ENCODE data around the gene TNPO1. TPM values are rescaled to one million over a fixed set of nuclear protein-coding genes. Genes with fewer than 3 reads are reported as not detected.

Gene TNPO1
- total and polyA plus RNA-seq, 4 donors: 5.7 to 95.8 (median 29.2) TPM

- Histone ChIP-seq H3K4me1 (ENCODE audit: control insufficient read depth in 4 of 4, insufficient read depth in 4 of 4, low read length in 3 of 4) (peaks cover 2 to 22% (median 22%) of the 10 kb centered on the region in 4 donors), H3K27ac (ENCODE audit: low read depth in 1 of 2, low read length in 2 of 2) (no peak overlapping the region), H3K36me3 (ENCODE audit: control insufficient read depth in 4 of 4, insufficient read depth in 3 of 4, low read depth in 1 of 4, low read length in 3 of 4) (no peaks in the 10 kb centered on the region), H3K4me3 (ENCODE audit: low read depth in 1 of 3, low read length in 3 of 3) (no peak overlapping the region), H3K27me3 (ENCODE audit: control insufficient read depth in 4 of 4, insufficient read depth in 4 of 4, low read length in 3 of 4) (no peaks in the 10 kb centered on the region), H3K9me3 (ENCODE audit: control insufficient read depth in 4 of 4, low read length in 3 of 4) (no peaks in the 10 kb centered on the region), H3K9ac (ENCODE audit: low read depth in 1 of 2, low read length in 2 of 2) (no peak overlapping the region)
- TF ChIP-seq NR2F2 (IDR thresholded peaks at IDR 0.05): no peak
- no peak for TF ChIP-seq GABPA (IDR thresholded peaks at IDR 0.05 in 1 of 2, conservative IDR thresholded peaks at IDR 0.05 in 1 of 2)
- no peak for TF ChIP-seq JUND (IDR thresholded peaks at IDR 0.05)
- no peak for TF ChIP-seq HNF4G (IDR thresholded peaks at IDR 0.05)
- TF ChIP-seq YY1 (IDR thresholded peaks at IDR 0.05): no peak
- no peak for TF ChIP-seq ZBTB33 (IDR thresholded peaks at IDR 0.05)
- TF ChIP-seq RXRA (IDR thresholded peaks at IDR 0.05): no peak
- no peak for TF ChIP-seq HNF4A (conservative IDR thresholded peaks at IDR 0.05)
- TF ChIP-seq EGR1 (IDR thresholded peaks at IDR 0.05; ENCODE audit: low read depth in 2 of 2): no peak
- no peak for TF ChIP-seq FOXA2 (IDR thresholded peaks at IDR 0.05)
- no peak for TF ChIP-seq FOXA1 (IDR thresholded peaks at IDR 0.05)
- TF ChIP-seq ATF3 (IDR thresholded peaks at IDR 0.05): no peak
- no peak for TF ChIP-seq TAF1 (conservative IDR thresholded peaks at IDR 0.05)
- TF ChIP-seq REST (IDR thresholded peaks at IDR 0.05): no peak
- no peak for TF ChIP-seq SP1 (IDR thresholded peaks at IDR 0.05)
- WGBS: 97% methylated on average over 2 of the region's 2 CpGs
- no peak for DNase-seq (ENCODE audit: low spot score)
These were observed 30.0 kb downstream of the TNPO1 start for GRCh38 chr5:72846483-72846882.

GRCh38 chr5:72847439-72847838 lies 31.0 kb downstream of the TNPO1 start:
- TF ChIP-seq NR2F2 (IDR thresholded peaks at IDR 0.05) (no peak), HNF4G (IDR thresholded peaks at IDR 0.05) (no peak), FOXA2 (IDR thresholded peaks at IDR 0.05) (no peak), GABPA (IDR thresholded peaks at IDR 0.05 in 1 of 2, conservative IDR thresholded peaks at IDR 0.05 in 1 of 2) (no peak), RXRA (IDR thresholded peaks at IDR 0.05) (no peak), EGR1 (IDR thresholded peaks at IDR 0.05; ENCODE audit: low read depth in 2 of 2) (no peak), FOXA1 (IDR thresholded peaks at IDR 0.05) (no peak), TAF1 (conservative IDR thresholded peaks at IDR 0.05) (no peak)
- H3K9ac ChIP-seq (ENCODE audit: low read depth in 1 of 2, low read length in 2 of 2): peak overlapping the region in 1 of 2 donors; percentile 45
- H3K36me3 ChIP-seq (ENCODE audit: control insufficient read depth in 4 of 4, insufficient read depth in 3 of 4, low read depth in 1 of 4, low read length in 3 of 4): no peaks in the 10 kb centered on the region
- WGBS: 6% methylated on average over 3 of the region's 3 CpGs
- H3K9me3 ChIP-seq (ENCODE audit: control insufficient read depth in 4 of 4, low read length in 3 of 4): no peaks in the 10 kb centered on the region
- no peaks in the 10 kb centered on the region for H3K27me3 ChIP-seq (ENCODE audit: control insufficient read depth in 4 of 4, insufficient read depth in 4 of 4, low read length in 3 of 4)
- peak overlapping the region in 2 of 3 donors; percentile 85 to 99 for H3K4me3 ChIP-seq (ENCODE audit: low read depth in 1 of 3, low read length in 3 of 3)
- no peak for DNase-seq (ENCODE audit: low spot score)
- peak overlapping the region; percentile 97 to 99 for H3K27ac ChIP-seq (ENCODE audit: low read depth in 1 of 2, low read length in 2 of 2)
- peaks cover 2 to 26% (median 24%) of the 10 kb centered on the region in 4 donors for H3K4me1 ChIP-seq (ENCODE audit: control insufficient read depth in 4 of 4, insufficient read depth in 4 of 4, low read length in 3 of 4)
